Gastroesophageal sphincter (tissue), 4 donors: ENCODE data around the gene GRIK1. TPM values are rescaled to one million over a fixed set of nuclear protein-coding genes. Genes with fewer than 3 reads are reported as not detected.

Experiments
- ATAC-seq: fragments of 150-250 bp; one replicate; pipeline ENCODE4 v1.9.1; 2016; ENCODE audit warnings: mild to moderate bottlenecking, moderate library complexity
- H3K27ac ChIP-seq, 4 donors: fragments of 200-600 bp; sonication (generic) in 3 of 4; 1 replicate in 3 of 4; 2 replicates in 1 of 4; pipeline ENCODE4 v1.5.1; 2016 to 2019
- H3K27me3 ChIP-seq: fragments of 200-600 bp; sonication (generic); one replicate; pipeline ENCODE4 v1.5.1; 2019
- H3K36me3 ChIP-seq, 2 donors: fragments of 200-600 bp; sonication (generic); one replicate each; pipeline ENCODE4 v1.5.1; 2019; ENCODE audit warnings: control low read depth in 1 of 2
- H3K4me1 ChIP-seq, 3 donors: fragments of 200-600 bp; sonication (generic); 1 replicate in 2 of 3; 2 replicates in 1 of 3; pipeline ENCODE4 v1.5.1; 2016 to 2019; ENCODE audit warnings: control low read depth in 2 of 3
- H3K4me3 ChIP-seq, 2 donors: fragments of 200-600 bp; sonication (generic); one replicate each; pipeline ENCODE4 v1.5.1; 2019; ENCODE audit warnings: mild to moderate bottlenecking in 1 of 2, moderate library complexity in 1 of 2
- H3K9me3 ChIP-seq, 3 donors: fragments of 200-600 bp; sonication (generic); one replicate each; pipeline ENCODE4 v1.5.1; 2017 to 2019; ENCODE audit warnings: control low read depth in 2 of 3
- EP300 ChIP-seq: sonication (generic); formaldehyde crosslinking; IDR thresholded peaks from one replicate; pipeline ENCODE4 v1.6.1; 2017; ENCODE audit warnings: antibody characterized with exemption, mild to moderate bottlenecking
- POLR2A ChIP-seq, 2 donors: fragments of 450-650 bp; IDR thresholded peaks; one replicate each; pipeline ENCODE4 v1.6.1; 2017; ENCODE audit warnings: antibody characterized with exemption in 2 of 2, mild to moderate bottlenecking in 2 of 2, moderate library complexity in 1 of 2
- POLR2AphosphoS5 ChIP-seq: sonication (generic); formaldehyde crosslinking; IDR thresholded peaks from one replicate; pipeline ENCODE4 v1.6.1; 2017; ENCODE audit warnings: antibody characterized with exemption
- WGBS, 2 donors: methylation state at CpG; one replicate each; pipeline ENCODE4 v1.1.5; 2018; ENCODE audit warnings: low coverage in 1 of 2; 5-methylcytosine and 5-hydroxymethylcytosine counted together
- total RNA-seq, 4 donors: library from RNA; depleted of rRNA; stranded (reverse); fragments of >200 nt; gene quantifications; one replicate each; pipeline ENCODE4 v1.1.0, GENCODE V29; 2016
- TF ChIP-seq, protein P1 (sequence below), 4 experiments: fragments of 200-600 bp in 2 of 4; fragments of 450-650 bp in 2 of 4; sonication (generic) in 1 of 4; IDR thresholded peaks; one replicate each; pipeline ENCODE4 v1.5.1; 2017 to 2019; ENCODE audit warnings: antibody characterized with exemption in 4 of 4, mild to moderate bottlenecking in 2 of 4, moderate library complexity in 2 of 4

GRIK1 gene
- total RNA-seq, 4 donors from 2014 or later, result 0.32 to 0.67 TPM; not detected in 2

DNA sequence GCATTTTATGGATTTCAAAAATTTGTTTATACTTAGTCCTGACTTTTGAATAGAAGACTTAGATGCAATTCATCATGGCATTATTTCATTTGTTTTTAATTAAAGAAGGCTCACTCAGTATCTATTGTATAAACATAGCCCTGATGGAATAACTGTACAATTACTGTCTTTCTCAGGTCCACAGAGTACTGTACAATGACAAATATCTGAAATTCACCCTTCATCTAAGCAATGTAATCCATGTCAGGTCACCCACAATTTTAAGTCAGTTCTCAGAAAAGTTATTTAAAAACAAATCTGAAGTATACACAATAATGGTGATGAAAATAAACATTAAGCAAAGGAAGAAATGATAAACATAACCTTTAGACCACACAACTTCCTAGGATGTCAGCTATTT lies 311.9 kb downstream of the GRIK1 start:
- H3K9me3 ChIP-seq, result no peaks in the 10 kb centered on the region
- H3K36me3 ChIP-seq, result no peaks in the 10 kb centered on the region
- H3K4me3 ChIP-seq, result no peak overlapping the region
- no peaks in the 10 kb centered on the region for H3K27me3 ChIP-seq
- TF ChIP-seq POLR2AphosphoS5 (no peak), EP300 (no peak), POLR2A (IDR thresholded peaks at IDR 0.05) (no peak)
- TF ChIP-seq, protein P1, sequence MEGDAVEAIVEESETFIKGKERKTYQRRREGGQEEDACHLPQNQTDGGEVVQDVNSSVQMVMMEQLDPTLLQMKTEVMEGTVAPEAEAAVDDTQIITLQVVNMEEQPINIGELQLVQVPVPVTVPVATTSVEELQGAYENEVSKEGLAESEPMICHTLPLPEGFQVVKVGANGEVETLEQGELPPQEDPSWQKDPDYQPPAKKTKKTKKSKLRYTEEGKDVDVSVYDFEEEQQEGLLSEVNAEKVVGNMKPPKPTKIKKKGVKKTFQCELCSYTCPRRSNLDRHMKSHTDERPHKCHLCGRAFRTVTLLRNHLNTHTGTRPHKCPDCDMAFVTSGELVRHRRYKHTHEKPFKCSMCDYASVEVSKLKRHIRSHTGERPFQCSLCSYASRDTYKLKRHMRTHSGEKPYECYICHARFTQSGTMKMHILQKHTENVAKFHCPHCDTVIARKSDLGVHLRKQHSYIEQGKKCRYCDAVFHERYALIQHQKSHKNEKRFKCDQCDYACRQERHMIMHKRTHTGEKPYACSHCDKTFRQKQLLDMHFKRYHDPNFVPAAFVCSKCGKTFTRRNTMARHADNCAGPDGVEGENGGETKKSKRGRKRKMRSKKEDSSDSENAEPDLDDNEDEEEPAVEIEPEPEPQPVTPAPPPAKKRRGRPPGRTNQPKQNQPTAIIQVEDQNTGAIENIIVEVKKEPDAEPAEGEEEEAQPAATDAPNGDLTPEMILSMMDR (IDR thresholded peaks at IDR 0.05), result no peak
- ATAC-seq, result no peak
- no peaks in the 10 kb centered on the region for H3K4me1 ChIP-seq
- H3K27ac ChIP-seq, result no peak overlapping the region

DNA sequence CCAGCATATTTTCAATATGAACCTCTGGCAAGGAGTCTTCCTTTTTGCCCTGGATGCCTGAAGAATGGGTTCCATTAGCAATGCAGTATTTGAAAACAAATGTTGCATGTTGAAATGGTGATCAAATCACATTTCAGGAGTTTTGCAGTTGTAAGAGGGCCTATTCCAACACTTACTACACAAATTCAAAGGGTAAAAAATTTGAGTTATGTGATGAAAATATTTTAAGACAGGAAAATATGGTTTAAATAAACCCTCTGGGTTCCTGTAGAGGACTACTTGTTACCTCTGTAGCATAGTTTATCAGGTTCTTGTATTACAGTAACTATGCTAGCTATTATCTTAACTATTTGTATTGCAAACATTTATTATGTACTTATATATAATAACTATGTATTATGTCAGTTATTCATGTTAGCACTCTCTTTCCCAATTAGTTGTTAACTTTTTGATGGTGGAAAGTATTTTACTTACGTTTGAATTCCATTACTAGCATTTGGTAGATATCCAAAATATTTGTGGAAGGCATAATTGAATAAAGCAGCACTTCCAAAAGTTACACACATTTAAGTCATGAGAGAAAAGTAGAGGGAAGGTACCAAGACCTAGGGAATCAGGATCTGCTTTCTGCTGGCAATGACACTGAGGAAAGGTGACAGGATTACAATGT lies 312.9 kb downstream of the GRIK1 start:
- no peak overlapping the region for H3K27ac ChIP-seq
- no peaks in the 10 kb centered on the region for H3K4me1 ChIP-seq
- no peaks in the 10 kb centered on the region for H3K9me3 ChIP-seq
- no peak overlapping the region for H3K4me3 ChIP-seq
- H3K27me3 ChIP-seq, result no peaks in the 10 kb centered on the region
- H3K36me3 ChIP-seq, result no peaks in the 10 kb centered on the region
- 17 to 29% methylated on average over 1 of the region's 1 CpG for WGBS, 2 donors
- TF ChIP-seq POLR2A (IDR thresholded peaks at IDR 0.05), result no peak
- TF ChIP-seq, protein P1 (IDR thresholded peaks at IDR 0.05), result no peak
- no peak for TF ChIP-seq EP300
- TF ChIP-seq POLR2AphosphoS5, result no peak
- ATAC-seq, result no peak

DNA sequence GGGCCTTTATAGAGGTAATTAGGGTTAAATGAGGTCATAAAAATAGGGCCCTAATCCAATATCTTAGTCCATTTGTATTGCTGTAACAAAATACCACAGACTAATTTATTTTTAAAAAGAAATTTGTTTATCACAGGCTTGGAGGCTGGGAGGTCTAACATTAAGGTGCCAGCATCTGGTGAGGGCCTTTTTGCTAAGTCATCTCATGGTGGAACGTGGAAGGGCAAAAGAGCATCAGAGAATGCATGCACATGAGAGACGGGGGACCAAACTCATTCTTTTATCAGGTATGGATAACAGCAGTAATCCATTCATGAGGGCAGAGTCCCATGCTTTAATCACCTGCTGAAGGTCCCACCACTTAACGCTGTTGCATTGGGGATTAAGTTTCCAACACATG lies 313.8 kb downstream of the GRIK1 start:
- WGBS, 2 donors, result 100% methylated on average over 3 of the region's 3 CpGs; no CpG with 5 or more reads in 1 of the 2 donors
- Histone ChIP-seq H3K9me3 (no peaks in the 10 kb centered on the region), H3K4me1 (no peaks in the 10 kb centered on the region), H3K27me3 (no peaks in the 10 kb centered on the region), H3K4me3 (no peak overlapping the region), H3K27ac (no peak overlapping the region), H3K36me3 (no peaks in the 10 kb centered on the region)
- ATAC-seq, result no peak
- TF ChIP-seq EP300 (no peak), POLR2AphosphoS5 (no peak), POLR2A (IDR thresholded peaks at IDR 0.05) (no peak)
- TF ChIP-seq, protein P1 (IDR thresholded peaks at IDR 0.05), result no peak

DNA sequence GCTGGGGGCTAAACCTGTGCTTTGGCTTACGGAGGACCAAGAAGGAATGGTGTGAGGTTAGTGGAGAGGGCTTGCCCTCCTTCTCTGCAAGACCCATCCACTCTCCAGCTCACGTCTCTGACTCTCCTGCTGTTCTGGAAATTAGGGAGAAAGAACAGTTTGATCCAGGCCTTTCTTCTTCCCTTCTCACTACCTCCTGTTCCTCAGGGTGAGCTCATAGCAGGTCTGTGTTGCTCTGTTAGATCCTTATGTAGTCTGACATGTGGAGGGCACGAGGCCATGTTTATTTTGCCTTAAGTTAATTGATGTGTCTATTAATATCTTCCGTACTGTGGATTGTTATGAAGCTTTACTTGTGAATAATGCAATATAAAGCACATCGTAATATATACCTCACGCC lies 315.0 kb downstream of the GRIK1 start:
- H3K9me3 ChIP-seq, result no peaks in the 10 kb centered on the region
- no peaks in the 10 kb centered on the region for H3K36me3 ChIP-seq
- H3K4me1 ChIP-seq, result no peaks in the 10 kb centered on the region
- H3K4me3 ChIP-seq, result no peak overlapping the region
- TF ChIP-seq, protein P1 (IDR thresholded peaks at IDR 0.05), result no peak
- no peak for TF ChIP-seq POLR2AphosphoS5
- no peak for TF ChIP-seq EP300
- no peak for TF ChIP-seq POLR2A (IDR thresholded peaks at IDR 0.05)
- WGBS, 2 donors, result 84 to 85% methylated on average over 6 of the region's 6 CpGs
- ATAC-seq, result no peak
- H3K27me3 ChIP-seq, result no peaks in the 10 kb centered on the region
- no peak overlapping the region for H3K27ac ChIP-seq

DNA sequence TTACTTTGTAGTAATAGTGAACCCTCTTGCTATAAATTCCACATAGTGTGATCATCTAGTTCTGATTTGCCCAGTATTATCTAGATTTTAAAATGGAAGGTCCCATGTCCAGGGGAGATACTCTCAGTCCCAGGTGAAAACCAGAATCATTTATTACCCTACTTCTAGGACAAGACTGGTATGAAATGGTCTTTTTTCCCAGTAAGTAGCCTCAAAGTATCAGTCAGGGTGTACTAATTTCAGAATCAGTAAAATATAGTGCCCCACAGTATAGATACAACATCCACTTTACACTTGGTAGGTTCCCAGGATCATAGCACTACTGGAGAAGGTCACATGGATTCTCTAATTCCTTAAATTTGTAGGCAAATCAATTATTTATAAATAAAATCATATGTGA lies 318.3 kb downstream of the GRIK1 start:
- no peaks in the 10 kb centered on the region for H3K4me1 ChIP-seq
- H3K4me3 ChIP-seq, result no peak overlapping the region
- ATAC-seq, result no peak
- TF ChIP-seq, protein P1 (IDR thresholded peaks at IDR 0.05), result no peak
- no peak for TF ChIP-seq POLR2AphosphoS5
- H3K27ac ChIP-seq, result no peak overlapping the region
- no peaks in the 10 kb centered on the region for H3K27me3 ChIP-seq
- no peaks in the 10 kb centered on the region for H3K36me3 ChIP-seq
- H3K9me3 ChIP-seq, result no peaks in the 10 kb centered on the region
